Choroid plexus epithelial cell (primary cell): ENCODE measurements around the gene BCAN.

ENCODE experiments used
- DNase-seq: peaks from one replicate; pipeline ENCODE4 v3.0.0-alpha.2; 2010; ENCODE audit warnings: low read depth
- H3K4me3 ChIP-seq: 2 replicates; pipeline ENCODE4 v1.5.1; 2011; ENCODE audit warnings: low read depth, mild to moderate bottlenecking, control low read depth, low read length, moderate library complexity
- CTCF ChIP-seq: conservative IDR thresholded peaks from 2 replicates; pipeline ENCODE4 v1.5.1; 2011; ENCODE audit warnings: low read depth, mild to moderate bottlenecking, control low read depth, inconsistent platforms, low read length, moderate library complexity

BCAN gene

DNA sequence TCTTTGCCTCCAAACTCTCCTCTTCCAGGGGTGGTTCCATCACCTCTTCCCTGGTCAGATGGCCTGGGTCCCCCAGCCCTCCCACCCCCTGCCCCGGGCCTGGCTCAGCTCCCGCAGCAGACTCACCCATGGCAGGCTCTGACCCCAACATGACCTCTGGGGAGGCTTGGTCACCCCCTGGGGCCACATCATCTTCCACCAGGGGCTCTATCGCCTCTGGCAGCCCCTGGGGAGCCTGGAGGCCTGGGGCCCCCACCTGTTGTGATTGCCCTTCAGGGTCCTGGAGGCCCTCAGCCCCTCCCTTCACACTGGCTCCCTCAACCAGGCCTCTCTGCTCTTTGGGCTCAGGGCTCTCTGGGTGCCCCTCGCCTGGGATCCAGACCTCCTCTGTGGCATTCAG, 28.9 kb downstream of the BCAN start:
- TF ChIP-seq CTCF = no peak
- H3K4me3 ChIP-seq = no peak overlapping the region
- no peak for DNase-seq

GRCh38 chr1:156671804-156672203, 29.9 kb downstream of the BCAN start:
- TF ChIP-seq CTCF = no peak
- no peak overlapping the region for H3K4me3 ChIP-seq
- no peak for DNase-seq

- no peak overlapping the region for H3K4me3 ChIP-seq
- no peak for DNase-seq
- no peak for TF ChIP-seq CTCF
Measured at GRCh38 chr1:156673387-156674121, 31.6 kb downstream of the BCAN start.

DNA sequence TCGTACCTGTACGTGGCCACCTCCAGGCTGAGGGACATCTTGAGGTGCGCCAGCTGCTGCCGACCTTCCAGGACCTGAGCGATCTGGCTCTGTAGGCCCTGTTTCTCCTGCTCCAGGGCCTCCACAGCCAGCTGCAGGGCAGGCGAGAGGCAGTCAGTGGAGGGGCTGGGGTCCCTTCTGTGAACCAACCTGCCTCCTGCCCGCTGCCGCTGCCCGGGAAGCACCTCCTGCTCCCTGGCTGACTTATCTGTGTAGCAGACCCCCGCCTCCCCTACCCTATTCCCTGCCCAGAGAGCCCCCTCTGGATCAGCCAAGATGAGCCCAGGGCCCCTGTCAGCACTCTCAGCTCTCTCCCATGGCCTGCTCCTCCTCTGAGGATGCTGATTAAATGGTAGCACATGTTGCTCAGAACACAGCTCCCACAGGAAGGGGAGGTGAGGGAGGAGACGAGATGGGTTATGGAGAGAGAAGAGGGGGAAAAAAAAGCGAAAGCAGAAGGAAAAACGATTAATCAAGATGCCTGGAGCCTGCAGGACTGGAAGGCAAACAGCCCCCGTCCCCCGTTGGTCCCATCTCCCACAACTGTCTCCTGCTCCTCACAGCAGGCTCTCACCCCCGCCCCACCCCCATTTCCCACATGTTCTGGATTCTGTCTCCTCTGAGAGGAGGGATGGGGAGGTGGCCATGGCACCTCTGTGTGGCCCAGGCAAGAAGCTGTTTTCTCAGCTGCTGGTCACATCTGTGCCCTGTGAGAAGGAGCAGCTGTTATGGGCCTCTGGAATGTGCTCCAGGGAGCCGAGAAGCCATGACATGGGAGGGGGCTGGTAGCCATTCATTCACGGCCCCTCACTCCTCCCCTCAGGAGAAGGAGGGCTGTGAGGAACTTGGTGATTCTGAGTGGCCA, 33.5 kb downstream of the BCAN start:
- no peak for TF ChIP-seq CTCF
- H3K4me3 ChIP-seq = peak overlapping the region; percentile 51
- no peak for DNase-seq

DNA sequence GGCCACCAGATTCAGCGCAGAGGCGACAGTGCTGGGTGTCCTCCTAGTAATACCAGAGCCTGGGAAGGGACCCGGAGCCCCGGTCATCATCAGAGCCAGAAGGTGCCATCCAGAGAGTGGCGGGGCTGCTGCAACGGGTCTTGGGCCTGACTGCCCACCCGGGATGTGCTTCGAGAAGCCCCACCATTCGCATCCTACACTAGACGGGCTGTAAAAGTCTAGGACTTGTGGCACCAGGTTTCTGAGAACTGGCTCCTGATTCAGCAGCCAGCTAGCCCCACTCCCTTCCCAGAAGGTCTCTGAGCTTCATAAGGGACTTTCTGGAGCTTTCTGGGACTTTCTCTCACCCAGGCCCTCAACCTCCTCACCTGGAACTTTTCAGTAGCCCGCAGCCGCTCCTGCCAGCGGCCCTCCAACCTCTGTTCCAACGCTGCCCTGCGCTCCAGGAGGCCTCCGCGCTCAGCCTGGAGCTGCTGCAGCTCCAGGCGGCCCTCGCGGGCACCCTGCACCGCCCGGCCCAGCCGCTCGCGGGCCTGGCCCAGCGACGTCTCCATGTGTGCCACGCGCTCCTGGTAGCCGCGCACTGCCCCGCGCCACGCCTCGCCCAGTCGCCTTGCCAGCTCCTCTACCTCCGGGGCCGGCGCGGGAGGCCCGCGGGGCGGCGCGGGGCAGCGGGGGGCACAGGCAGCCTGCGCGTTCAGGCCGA, 34.4 kb downstream of the BCAN start:
- H3K4me3 ChIP-seq = peak overlapping the region; percentile 51
- no peak for TF ChIP-seq CTCF
- no peak for DNase-seq

DNA sequence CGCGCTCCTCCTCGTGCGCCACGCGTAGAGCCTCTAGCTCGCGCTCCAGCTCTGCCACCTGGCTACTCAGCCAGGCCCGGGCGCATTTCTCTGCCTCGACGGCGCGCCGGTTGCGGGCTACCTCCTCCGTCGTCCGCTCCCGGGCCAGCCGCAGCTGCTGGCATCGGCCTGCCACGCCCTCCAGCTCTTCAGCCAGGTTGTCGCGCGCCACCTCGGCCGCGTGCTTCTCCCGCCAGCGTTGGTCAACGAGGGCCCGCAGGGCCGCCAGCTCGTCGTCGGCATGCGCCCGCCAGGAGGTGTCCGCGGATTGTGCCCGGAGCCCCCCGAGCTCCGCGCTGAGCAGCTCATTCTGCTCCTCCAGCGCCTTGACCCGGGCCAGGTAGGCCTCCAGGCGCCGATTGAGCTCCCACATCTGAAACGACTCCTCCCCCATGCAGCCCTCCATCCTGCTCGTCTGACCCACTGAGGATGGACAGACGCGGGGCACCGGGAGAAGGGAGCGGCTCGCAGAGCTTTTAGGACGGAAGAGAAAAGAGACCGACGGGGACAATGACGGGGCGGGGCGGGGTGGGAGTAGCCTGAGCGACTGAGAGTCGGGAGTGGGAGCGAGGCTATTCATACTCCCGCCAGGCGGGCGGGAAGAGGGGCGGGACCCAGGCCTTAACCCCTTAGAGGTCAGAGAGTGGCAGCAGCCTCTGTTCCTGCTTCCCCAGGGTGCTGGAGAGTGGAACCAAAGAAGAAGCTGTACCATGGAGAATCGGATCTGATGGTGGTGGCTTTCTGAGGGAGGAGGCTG, 35.1 kb downstream of the BCAN start, which contains the start of gene NES:
Gene NES, minus strand, starts transcription at position 588 of the 796 bp plus-strand sequence. Its CDS starts 143 bp downstream, at position 445.
- peak; percentile 56 for DNase-seq
- TF ChIP-seq CTCF = no peak
- H3K4me3 ChIP-seq = peak within 1 kb of the TSS; percentile 51
